Measurements from ENCODE around the gene ERC1.
"Not testable (repeated sequence)": the region's sequence is repeated elsewhere in the genome, so short reads cannot be mapped to it uniquely, and the experiment has no call there.

ERC1 gene

GRCh38 chr12:1353451-1353850 is 362.4 kb downstream of the ERC1 start:
- no peak overlapping the region for H3K4me3 ChIP-seq (ENCODE audit: low read depth, low read length)
- TF ChIP-seq, protein P1, sequence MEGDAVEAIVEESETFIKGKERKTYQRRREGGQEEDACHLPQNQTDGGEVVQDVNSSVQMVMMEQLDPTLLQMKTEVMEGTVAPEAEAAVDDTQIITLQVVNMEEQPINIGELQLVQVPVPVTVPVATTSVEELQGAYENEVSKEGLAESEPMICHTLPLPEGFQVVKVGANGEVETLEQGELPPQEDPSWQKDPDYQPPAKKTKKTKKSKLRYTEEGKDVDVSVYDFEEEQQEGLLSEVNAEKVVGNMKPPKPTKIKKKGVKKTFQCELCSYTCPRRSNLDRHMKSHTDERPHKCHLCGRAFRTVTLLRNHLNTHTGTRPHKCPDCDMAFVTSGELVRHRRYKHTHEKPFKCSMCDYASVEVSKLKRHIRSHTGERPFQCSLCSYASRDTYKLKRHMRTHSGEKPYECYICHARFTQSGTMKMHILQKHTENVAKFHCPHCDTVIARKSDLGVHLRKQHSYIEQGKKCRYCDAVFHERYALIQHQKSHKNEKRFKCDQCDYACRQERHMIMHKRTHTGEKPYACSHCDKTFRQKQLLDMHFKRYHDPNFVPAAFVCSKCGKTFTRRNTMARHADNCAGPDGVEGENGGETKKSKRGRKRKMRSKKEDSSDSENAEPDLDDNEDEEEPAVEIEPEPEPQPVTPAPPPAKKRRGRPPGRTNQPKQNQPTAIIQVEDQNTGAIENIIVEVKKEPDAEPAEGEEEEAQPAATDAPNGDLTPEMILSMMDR (IDR thresholded peaks at IDR 0.05; ENCODE audit: borderline replicate concordance, insufficient read depth, low read depth, low read length) = no peak

DNA sequence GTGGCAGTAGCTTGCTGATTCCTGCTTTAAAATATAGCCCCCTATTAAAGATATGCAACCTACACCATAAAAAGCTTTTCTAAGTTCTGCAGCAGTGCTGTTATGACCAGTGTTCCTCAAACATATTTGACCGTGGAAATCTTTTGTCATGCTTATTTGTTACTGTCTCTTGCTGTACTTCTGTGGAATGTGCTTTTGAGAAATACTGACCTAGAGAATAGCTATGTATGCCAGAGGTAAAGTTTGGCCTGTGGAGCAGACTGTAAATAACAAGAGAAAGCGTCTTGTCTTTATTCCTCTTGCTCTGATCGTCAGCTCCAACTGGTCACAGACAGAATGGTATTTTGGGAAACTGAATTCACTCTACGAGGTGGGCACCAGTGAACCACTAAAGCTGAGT is 364.4 kb downstream of the ERC1 start:
- TF ChIP-seq, protein P1 (IDR thresholded peaks at IDR 0.05; ENCODE audit: borderline replicate concordance, insufficient read depth, low read depth, low read length) = no peak
- no peak overlapping the region for H3K4me3 ChIP-seq (ENCODE audit: low read depth, low read length)

GRCh38 chr12:1355871-1356270 is 364.8 kb downstream of the ERC1 start:
- H3K4me3 ChIP-seq (ENCODE audit: low read depth, low read length) = not testable (repeated sequence)

DNA sequence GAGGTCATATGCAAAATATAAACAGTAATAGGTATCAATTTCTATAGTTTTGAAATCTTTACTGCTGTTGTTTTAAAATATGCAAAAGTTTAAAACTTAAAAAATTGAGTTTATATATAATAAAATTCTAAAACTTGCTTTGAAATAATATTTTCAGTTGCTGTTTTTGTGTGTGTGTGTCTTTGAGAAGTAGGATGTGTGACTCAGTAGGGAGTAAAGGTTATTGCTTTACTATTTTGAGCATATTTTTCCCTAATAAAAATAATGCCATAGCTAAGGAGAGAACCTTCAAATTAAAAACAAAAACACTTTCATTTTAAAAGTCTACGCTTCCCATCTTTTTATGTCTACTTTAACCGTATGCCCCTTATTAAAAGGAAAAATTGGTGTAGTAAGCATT is 365.3 kb downstream of the ERC1 start:
- H3K4me3 ChIP-seq (ENCODE audit: low read depth, low read length) = no peak overlapping the region
- TF ChIP-seq, protein P1 (IDR thresholded peaks at IDR 0.05; ENCODE audit: borderline replicate concordance, insufficient read depth, low read depth, low read length) = no peak

- H3K4me3 ChIP-seq (ENCODE audit: low read depth, low read length) = no peak overlapping the region
- TF ChIP-seq, protein P1 (IDR thresholded peaks at IDR 0.05; ENCODE audit: borderline replicate concordance, insufficient read depth, low read depth, low read length) = no peak
Observed at GRCh38 chr12:1357171-1357570, 366.1 kb downstream of the ERC1 start.

- TF ChIP-seq, protein P1 (IDR thresholded peaks at IDR 0.05; ENCODE audit: borderline replicate concordance, insufficient read depth, low read depth, low read length) = no peak
- no peak overlapping the region for H3K4me3 ChIP-seq (ENCODE audit: low read depth, low read length)
Observed at GRCh38 chr12:1357711-1358110, 366.7 kb downstream of the ERC1 start.

- H3K4me3 ChIP-seq (ENCODE audit: low read depth, low read length) = no peak overlapping the region
- TF ChIP-seq, protein P1 (IDR thresholded peaks at IDR 0.05; ENCODE audit: borderline replicate concordance, insufficient read depth, low read depth, low read length) = no peak
Observed at GRCh38 chr12:1360441-1361210, 369.6 kb downstream of the ERC1 start.

Data from GM12875 (cell line).